OCI-LY7 (cell line): ENCODE measurements around the gene CYP2B6.

ENCODE experiments used
- EZH2phosphoT487 ChIP-seq: fragments of 200-600 bp; sonication (generic); IDR thresholded peaks from 2 replicates; pipeline ENCODE4 v1.6.1; 2018; ENCODE audit warnings: low read depth, borderline replicate concordance, mild to moderate bottlenecking, mixed run types, antibody characterized with exemption, low read length, moderate library complexity, mixed read lengths
- TF ChIP-seq, protein P1 (sequence below): fragments of 200-600 bp; sonication (generic); conservative IDR thresholded peaks from 2 replicates; pipeline ENCODE4 v1.5.1; 2014; ENCODE audit warnings: mild to moderate bottlenecking, antibody characterized with exemption, low read length, moderate library complexity, mixed read lengths

DNA sequence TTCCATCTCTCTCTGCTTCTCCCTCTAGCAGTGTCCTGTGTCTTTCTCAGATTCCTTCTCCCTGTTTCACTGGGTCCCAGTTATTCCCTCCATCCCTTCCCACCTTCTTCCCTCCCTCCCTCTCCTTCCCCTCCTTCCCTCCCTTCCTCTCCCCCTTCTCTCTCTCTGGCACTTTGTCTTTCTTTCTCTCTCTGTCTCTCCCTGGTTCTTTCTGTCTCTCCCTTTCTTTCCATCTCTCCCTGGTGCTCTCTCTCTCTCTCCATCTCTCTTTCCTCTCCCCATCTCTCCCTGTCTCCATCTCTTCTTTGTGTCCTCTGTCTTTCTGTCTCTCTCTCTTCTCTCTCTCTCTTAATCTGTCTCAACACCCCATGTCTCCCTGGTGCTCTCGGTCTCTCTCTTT is 31.7 kb upstream of the CYP2B6 start:
- TF ChIP-seq, protein P1, sequence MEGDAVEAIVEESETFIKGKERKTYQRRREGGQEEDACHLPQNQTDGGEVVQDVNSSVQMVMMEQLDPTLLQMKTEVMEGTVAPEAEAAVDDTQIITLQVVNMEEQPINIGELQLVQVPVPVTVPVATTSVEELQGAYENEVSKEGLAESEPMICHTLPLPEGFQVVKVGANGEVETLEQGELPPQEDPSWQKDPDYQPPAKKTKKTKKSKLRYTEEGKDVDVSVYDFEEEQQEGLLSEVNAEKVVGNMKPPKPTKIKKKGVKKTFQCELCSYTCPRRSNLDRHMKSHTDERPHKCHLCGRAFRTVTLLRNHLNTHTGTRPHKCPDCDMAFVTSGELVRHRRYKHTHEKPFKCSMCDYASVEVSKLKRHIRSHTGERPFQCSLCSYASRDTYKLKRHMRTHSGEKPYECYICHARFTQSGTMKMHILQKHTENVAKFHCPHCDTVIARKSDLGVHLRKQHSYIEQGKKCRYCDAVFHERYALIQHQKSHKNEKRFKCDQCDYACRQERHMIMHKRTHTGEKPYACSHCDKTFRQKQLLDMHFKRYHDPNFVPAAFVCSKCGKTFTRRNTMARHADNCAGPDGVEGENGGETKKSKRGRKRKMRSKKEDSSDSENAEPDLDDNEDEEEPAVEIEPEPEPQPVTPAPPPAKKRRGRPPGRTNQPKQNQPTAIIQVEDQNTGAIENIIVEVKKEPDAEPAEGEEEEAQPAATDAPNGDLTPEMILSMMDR, result no peak
- no peak for TF ChIP-seq EZH2phosphoT487
